T-helper 22 cell (primary cell): ENCODE data around the gene GIGYF2.

Source experiments
- DNase-seq: peaks from one replicate; pipeline ENCODE4 v3.0.0-alpha.2; 2020; ENCODE audit warnings: low read depth

The GIGYF2 gene

GRCh38 chr2:232879618-232880494 lies 182.7 kb downstream of the GIGYF2 start:
- DNase-seq: no peak

DNA sequence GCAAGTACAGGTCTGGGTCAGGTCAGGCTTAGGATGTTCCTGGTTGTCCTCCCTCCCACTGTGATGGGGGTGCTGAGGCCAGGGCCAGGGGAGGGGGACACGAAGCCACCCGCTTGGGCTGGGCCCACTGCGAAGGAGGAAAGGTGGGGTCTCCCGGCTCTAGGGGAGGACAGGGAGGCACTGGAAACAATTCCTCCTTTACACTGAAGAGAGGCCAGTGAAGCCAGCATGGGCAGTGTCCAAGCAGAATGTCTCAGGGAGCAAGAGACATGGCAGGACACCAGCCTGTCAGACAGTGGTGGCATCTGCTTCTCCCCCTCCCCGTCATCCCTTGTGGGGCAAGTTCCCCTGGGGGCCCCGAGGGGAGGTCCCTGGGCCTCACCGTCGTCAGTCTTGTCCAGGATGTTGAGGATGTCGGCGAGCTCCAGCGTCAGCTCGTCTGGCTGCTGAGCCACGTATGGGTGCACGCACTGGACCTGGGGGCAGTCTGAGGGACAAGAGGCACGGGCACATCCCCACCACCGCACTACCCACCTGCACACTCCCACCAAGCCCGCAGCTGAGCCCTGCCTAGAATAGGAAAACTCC lies 183.7 kb downstream of the GIGYF2 start:
- no peak for DNase-seq

DNA sequence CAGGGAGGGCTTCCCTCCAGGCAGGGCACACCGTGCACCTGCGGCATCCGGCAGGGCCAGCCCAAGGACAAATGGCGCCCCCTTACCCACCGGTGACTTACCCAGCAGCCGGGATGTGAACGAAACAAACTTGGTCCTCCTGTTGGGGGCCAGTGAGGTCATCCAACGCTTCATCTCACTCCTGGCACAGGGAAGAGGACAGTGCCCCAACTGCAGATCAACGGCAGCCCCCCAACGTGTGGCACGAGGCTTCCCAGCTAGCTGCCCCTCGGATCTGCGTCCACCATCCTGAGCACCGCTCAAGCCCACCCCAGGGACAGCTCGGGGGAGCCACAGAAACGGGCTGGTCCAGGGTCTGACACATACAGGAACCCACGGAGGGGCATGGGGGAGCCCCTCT lies 185.0 kb downstream of the GIGYF2 start:
- DNase-seq: no peak

GRCh38 chr2:232882505-232883115 lies 185.5 kb downstream of the GIGYF2 start:
- DNase-seq: no peak

GRCh38 chr2:232883116-232883721 lies 186.1 kb downstream of the GIGYF2 start:
- no peak for DNase-seq

- no peak for DNase-seq
Observed at GRCh38 chr2:232884001-232884421, 186.9 kb downstream of the GIGYF2 start.

- no peak for DNase-seq
Observed at GRCh38 chr2:232884549-232885263, 187.6 kb downstream of the GIGYF2 start.

- DNase-seq: no peak
Observed at GRCh38 chr2:232885264-232885961, 188.3 kb downstream of the GIGYF2 start.

DNA sequence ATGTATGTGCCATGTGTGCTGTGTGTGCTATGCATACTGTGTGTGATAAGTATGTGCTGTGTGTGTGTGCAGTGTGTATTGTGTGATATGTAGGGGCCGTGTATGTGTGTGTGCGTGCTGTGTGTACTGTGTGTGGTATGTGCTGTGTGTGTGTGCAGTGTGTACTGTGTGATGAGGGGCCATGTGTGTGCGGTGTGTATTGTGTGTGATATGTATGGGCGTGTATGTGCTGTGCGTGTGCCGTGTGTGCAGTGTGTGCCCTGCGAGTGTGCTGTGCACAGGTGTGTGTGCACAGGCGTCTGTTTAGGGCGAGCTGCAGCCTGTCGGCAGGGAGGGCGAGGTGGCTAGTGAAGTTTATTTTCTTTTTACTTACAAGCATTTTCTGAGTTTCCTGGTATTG lies 189.0 kb downstream of the GIGYF2 start:
- DNase-seq: no peak

- no peak for DNase-seq
Observed at GRCh38 chr2:232886632-232887031, 189.5 kb downstream of the GIGYF2 start.

DNA sequence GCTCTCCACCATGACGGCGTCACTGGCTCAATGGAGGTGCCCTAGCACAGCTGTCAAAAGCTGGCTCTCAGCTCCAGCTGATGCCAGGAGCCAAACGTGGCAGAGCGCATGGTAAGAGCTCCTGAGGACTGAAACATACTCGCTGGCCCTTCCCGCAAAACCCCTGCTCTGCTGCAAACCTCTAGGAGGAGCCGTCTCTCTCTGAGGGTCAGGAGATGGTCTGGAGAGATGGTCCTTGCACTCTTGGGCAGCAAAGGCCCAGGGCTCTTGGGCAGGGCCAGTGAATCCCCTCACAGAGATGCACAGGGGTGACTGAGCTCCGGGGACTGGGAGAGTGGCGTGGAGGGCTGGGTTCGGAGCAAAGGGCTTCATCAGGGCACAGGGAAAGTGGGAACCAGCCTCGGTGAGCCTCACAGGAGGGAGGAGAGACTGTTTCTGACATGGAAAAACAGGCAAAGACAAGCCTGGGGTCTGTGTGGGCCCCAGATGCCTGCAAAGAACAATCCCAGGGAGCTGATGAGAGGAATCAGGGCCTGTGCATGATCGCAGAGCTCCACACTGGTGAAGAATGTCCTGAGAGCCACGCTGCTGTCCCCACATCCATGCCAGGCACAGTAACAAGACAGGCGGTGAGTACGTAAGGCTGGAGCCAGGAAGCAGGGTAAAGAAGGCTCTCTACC lies 190.2 kb downstream of the GIGYF2 start:
- DNase-seq: no peak

- no peak for DNase-seq
Observed at GRCh38 chr2:232888099-232888836, 191.1 kb downstream of the GIGYF2 start.

DNA sequence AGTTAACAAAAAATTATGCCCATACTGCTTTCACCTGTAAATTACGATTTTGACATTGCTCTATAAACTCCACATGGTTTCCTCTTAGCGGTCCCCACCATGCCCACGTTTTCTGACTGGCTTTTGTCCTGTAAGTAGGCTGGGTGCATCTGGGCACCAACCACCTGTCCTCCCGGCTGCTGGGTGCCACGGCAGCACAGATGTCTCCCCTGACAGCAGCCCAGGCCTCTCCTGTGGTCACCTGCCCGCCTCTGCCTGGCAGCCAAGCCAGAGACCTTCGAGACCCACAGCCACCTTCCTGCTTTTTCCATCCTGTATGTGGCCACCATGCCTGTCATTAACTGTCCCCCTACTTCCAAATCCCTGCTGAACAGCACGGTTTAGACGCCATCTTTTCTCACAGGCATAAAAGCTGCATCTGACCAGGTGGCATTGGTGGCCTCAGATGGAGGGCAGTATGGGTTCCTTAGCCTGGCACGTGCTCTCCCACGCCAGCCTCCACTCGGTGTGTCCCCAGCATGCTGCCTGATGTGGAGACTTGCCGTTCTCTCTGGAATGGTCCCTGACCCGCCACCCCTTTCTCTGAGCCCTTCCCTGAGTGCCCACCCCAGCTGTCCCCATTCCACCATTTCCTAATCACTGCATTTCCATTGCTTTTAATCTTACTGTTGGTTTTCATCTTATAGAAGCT lies 191.9 kb downstream of the GIGYF2 start:
- no peak for DNase-seq

DNA sequence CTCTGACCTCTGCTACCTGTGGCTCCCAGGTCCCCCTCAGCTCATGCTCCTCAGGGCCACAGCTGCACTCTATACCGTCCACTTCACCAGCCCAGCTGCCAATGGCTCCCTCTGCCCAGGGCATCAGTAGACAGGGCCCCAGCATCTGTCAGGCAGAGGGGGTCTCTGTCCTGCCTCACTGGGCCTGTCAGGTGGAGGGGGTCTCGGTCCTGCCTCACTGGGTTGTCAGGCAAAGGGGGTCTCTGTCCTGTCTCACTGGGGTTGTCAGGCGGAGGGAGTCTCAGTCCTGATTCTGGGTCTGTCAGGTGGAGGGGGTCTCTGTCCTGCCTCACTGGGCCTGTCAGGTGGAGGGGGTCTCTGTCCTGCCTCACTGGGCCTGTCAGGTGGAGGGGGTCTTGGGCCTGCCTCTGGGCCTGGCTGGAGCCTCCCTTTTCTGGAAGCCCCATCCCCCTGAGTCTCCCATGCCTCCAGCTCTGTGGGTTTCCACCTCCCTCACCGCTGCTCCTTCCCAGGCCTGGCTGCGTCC lies 192.8 kb downstream of the GIGYF2 start:
- DNase-seq: no peak

- DNase-seq: no peak
Observed at GRCh38 chr2:232890536-232890895, 193.4 kb downstream of the GIGYF2 start.

DNA sequence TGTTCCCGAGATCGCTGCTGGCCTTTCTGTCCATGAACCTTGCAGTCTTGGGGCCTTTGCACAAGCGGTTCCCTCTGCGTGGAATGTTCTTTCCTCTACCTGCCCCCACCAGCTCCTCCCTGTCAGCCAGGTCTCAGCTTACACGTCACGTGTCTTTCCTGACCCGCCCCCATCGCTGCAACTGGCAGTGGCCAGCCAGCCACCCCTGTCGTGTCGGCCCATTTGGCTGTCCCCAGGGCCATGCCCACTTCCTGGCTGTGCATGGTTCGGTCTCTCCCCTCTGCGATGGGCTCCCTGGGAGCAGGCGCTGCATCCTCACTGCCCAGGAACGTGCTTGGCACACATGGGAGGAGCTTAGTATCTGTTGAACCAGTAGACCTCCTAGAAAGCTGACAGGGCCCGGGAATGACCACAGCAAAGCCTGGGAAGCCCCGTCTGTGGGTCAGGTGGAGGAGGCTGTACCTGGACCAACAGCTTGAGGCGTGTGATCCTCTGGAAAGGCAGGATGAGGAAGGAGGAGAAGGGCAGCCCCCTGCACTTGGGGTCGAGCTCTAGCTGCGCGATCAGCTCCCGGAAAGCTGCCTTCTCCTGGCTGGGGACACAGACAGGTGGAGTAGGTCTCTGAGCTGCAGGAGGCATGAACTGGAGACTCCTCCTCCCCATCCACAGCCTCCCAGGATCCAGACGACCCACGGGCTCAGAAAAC lies 193.9 kb downstream of the GIGYF2 start:
- no peak for DNase-seq

- no peak for DNase-seq
Observed at GRCh38 chr2:232891621-232892071, 194.5 kb downstream of the GIGYF2 start.

DNA sequence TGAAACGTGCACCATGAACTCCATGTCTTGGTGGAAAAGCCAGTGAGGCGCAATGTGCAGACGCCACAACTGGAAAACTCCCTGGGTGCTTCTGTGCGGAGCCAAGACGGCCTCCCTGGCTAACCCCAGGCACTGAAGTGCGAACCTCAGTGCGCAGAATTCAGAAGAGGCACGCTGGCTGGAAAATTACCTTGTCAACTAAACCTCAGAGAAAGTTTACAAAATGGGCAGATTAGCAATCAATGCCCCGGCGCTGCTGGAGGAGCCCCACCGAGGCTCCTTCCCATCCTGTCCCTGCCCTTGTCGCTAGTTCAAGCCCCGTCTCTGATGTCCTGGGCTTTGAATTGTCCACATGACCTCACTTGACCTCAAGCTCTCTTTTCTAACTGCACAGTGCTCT lies 195.1 kb downstream of the GIGYF2 start:
- DNase-seq: no peak

DNA sequence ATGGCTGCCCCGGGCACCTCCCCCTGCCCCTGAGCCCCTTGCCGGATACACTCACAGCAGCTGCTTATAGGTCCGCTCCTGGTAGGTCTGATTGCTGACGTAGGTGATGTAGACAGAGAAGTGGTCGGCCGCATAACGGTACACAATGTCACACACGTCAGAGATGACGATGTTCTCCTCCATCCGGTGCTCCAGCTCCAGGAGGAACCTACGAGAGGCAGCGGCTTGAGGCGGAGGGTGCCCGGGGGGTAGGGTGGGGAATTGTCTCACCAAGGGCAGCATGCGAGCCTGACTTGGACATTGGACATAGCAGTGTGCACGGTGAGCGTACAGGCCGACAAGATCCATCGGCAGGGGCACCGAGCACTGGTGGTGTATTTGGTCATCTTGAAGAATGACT lies 195.7 kb downstream of the GIGYF2 start:
- no peak for DNase-seq
